Epithelial cell of proximal tubule (primary cell): ENCODE measurements around the gene PSMA7. TPM values are rescaled to one million over a fixed set of nuclear protein-coding genes. Genes with fewer than 3 reads are reported as not detected.

Experiments used
- DNase-seq: peaks from one replicate; pipeline ENCODE4 v3.0.0-alpha.2; 2011; ENCODE audit warnings: low read depth
- H3K4me3 ChIP-seq: 2 replicates; pipeline ENCODE4 v1.5.1; 2011; ENCODE audit warnings: low read depth, mild to moderate bottlenecking, low read length
- CTCF ChIP-seq: conservative IDR thresholded peaks from 2 replicates; pipeline ENCODE4 v1.5.1; 2012; ENCODE audit warnings: low read depth, mild to moderate bottlenecking, low read length
- total RNA-seq: library from RNA; depleted of rRNA; stranded (reverse); fragments of >200 nt; gene quantifications from 2 replicates; pipeline ENCODE4 v1.2.3, GENCODE V29; 2015

PSMA7 gene
- total RNA-seq, 1 donor from 2014 or later: 541 TPM

GRCh38 chr20:62136283-62137091, 6.7 kb downstream of the PSMA7 start:
- DNase-seq: no peak
- H3K4me3 ChIP-seq: no peak overlapping the region
- TF ChIP-seq CTCF: peak; percentile 97

- no peak for DNase-seq
- no peak overlapping the region for H3K4me3 ChIP-seq
- TF ChIP-seq CTCF: no peak
Observed at GRCh38 chr20:62135573-62136266, 7.5 kb downstream of the PSMA7 start.

DNA sequence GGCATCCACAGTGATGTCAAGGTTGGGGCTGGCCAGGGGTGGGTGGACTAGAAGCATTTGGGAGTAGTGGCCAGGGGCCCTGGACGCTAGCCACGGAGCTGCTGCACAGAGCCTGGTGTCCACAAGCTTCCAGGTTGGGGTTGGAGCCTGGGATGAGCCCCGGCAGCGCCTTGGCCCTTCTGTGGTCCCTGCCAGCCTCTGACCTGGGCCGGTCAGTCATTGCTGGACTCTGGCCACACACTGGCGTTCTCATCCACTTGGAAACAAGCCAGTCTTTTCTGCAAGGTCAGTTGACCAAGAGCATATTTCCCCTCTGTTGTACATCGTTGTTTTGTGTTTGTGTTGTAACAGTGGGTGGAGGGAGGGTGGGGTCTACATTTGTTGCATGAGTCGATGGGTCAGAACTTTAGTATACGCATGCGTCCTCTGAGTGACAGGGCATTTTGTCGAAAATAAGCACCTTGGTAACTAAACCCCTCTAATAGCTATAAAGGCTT, 8.4 kb downstream of the PSMA7 start:
- no peak for TF ChIP-seq CTCF
- no peak for DNase-seq
- no peak overlapping the region for H3K4me3 ChIP-seq

DNA sequence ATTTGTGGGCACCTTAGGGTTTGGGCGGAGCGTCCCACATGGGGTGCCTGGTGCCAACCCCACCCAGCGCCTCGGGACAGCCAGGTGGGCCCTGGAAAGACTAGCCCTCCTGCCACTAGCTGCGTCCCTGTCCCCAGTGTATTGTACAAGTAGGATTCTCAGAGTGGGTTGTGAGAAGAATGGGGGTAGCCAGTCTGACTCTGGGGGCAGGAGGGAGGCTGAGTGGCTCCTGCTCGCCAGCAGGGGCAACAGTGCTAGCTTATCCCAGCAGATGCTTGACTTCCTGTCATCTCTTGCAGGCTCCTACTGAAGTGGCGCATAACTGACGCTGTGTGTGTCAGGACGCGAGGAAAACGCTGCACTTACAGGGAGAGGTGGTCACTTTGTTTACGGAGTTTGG, 9.3 kb downstream of the PSMA7 start:
- no peak for DNase-seq
- peak; percentile 8 for TF ChIP-seq CTCF

GRCh38 chr20:62133051-62133845, 9.9 kb downstream of the PSMA7 start:
- DNase-seq: no peak
- no peak overlapping the region for H3K4me3 ChIP-seq
- TF ChIP-seq CTCF: no peak

More for the DNA sequence above, 9.3 kb downstream of the PSMA7 start:
- H3K4me3 ChIP-seq: no peak overlapping the region

GRCh38 chr20:62132421-62132820, 10.8 kb downstream of the PSMA7 start:
- DNase-seq: no peak
- no peak for TF ChIP-seq CTCF
- H3K4me3 ChIP-seq: no peak overlapping the region
